IMR-90 (cell line): ENCODE data around the gene FST. TPM values are rescaled to one million over a fixed set of nuclear protein-coding genes. Genes with fewer than 3 reads are reported as not detected.

Experiments
- ATAC-seq: fragments of 200-7000 bp; cut with Tn5 transposase; 2 replicates; pipeline ENCODE4 v1.9.1; 2020; ENCODE audit warnings: low read depth, mild to moderate bottlenecking, moderate library complexity
- BruUV-seq: library from RNA; stranded (reverse); fragments of 400-500 nt; replicated peaks from 2 replicates; lab custom pipeline; 2021; lab: Mats Ljungman, UMichigan
- CTCF ChIA-PET: fragments of 300-600 bp; formaldehyde crosslinking; extraction: SDS; loops from one replicate; lab custom pipeline; 2021; ENCODE audit warnings: antibody characterized with exemption; lab: Yijun Ruan, JAX
- POLR2A ChIA-PET: fragments of 300-600 bp; sonication (Branson Sonifier 250); formaldehyde crosslinking; loops from one replicate; lab custom pipeline; 2022; ENCODE audit warnings: antibody characterized with exemption; ENCODE audit not compliant: unreplicated experiment; lab: Charles Lee
- DNase-seq: peaks from one replicate; pipeline ENCODE4 v3.0.0; 2013
- H2AFZ ChIP-seq: replicated peaks from 2 replicates; pipeline ENCODE3; 2013; ENCODE audit warnings: low read length, mild to moderate bottlenecking; ENCODE audit not compliant: poor library complexity
- H2AK5ac ChIP-seq: 2 replicates; pipeline ENCODE4 v1.6.1; 2013; ENCODE audit warnings: low read depth, low read length, inconsistent platforms
- H2AK9ac ChIP-seq: replicated peaks from 2 replicates; pipeline ENCODE3; 2013; ENCODE audit warnings: mild to moderate bottlenecking, low read depth, low read length, moderate library complexity; ENCODE audit not compliant: poor library complexity
- H2BK120ac ChIP-seq: 2 replicates; pipeline ENCODE4 v1.6.1; 2013; ENCODE audit warnings: low read depth, low read length, inconsistent platforms
- H2BK15ac ChIP-seq: 3 replicates; pipeline ENCODE4 v1.6.1; 2013; ENCODE audit warnings: low read depth, low read length, inconsistent platforms
- H2BK20ac ChIP-seq: 2 replicates; pipeline ENCODE4 v1.6.1; 2013; ENCODE audit warnings: low read depth, mild to moderate bottlenecking, inconsistent platforms, low read length, moderate library complexity
- H2BK5ac ChIP-seq: 2 replicates; pipeline ENCODE4 v1.6.1; 2013; ENCODE audit warnings: mild to moderate bottlenecking, low read depth, low read length, inconsistent platforms; ENCODE audit not compliant: poor library complexity, severe bottlenecking
- H3K14ac ChIP-seq: replicated peaks from 2 replicates; pipeline ENCODE4 v1.6.1; 2013; ENCODE audit warnings: low read depth, low read length, inconsistent platforms
- H3K18ac ChIP-seq: 2 replicates; pipeline ENCODE4 v1.6.1; 2013; ENCODE audit warnings: low read depth, low read length, control low read depth
- H3K23ac ChIP-seq: 2 replicates; pipeline ENCODE4 v1.6.1; 2013; ENCODE audit warnings: low read depth, low read length, inconsistent platforms
- H3K27ac ChIP-seq: 2 replicates; pipeline ENCODE4 v1.5.1; 2013; ENCODE audit warnings: mild to moderate bottlenecking, control low read depth, low read length; ENCODE audit not compliant: insufficient read depth
- H3K27me3 ChIP-seq: 2 replicates; pipeline ENCODE4 v1.6.1; 2013; ENCODE audit warnings: low read length; ENCODE audit not compliant: control insufficient read depth, insufficient read depth
- H3K36me3 ChIP-seq: 2 replicates; pipeline ENCODE4 v1.6.1; 2013; ENCODE audit warnings: low read length, mixed read lengths; ENCODE audit not compliant: control insufficient read depth, insufficient read depth
- H3K4ac ChIP-seq: 2 replicates; pipeline ENCODE4 v1.6.1; 2013; ENCODE audit warnings: low read depth, low read length, inconsistent platforms
- H3K4me1 ChIP-seq: 2 replicates; pipeline ENCODE4 v1.6.1; 2013; ENCODE audit warnings: low read length, mixed read lengths; ENCODE audit not compliant: control insufficient read depth, insufficient read depth
- H3K4me2 ChIP-seq: 2 replicates; pipeline ENCODE4 v1.6.1; 2013; ENCODE audit warnings: low read depth, mild to moderate bottlenecking, control low read depth, low read length, moderate library complexity
- H3K4me3 ChIP-seq: 2 replicates; pipeline ENCODE4 v1.5.1; 2013; ENCODE audit warnings: low read depth, mild to moderate bottlenecking, control low read depth, low read length, moderate library complexity; ENCODE audit not compliant: insufficient read depth
- H3K56ac ChIP-seq: 2 replicates; pipeline ENCODE4 v1.6.1; 2013; ENCODE audit warnings: low read length, inconsistent platforms; ENCODE audit not compliant: insufficient read depth; ENCODE audit errors: extremely low read depth
- H3K79me1 ChIP-seq, 2 experiments: 2 replicates each; pipeline ENCODE4 v1.6.1; 2013; ENCODE audit warnings: low read length in 2 of 2, inconsistent platforms in 1 of 2, low read depth in 1 of 2
- H3K9ac ChIP-seq: 2 replicates; pipeline ENCODE4 v1.6.1; 2013; ENCODE audit warnings: low read depth, low read length, control low read depth
- H3K9me1 ChIP-seq: 2 replicates; pipeline ENCODE4 v1.6.1; 2013; ENCODE audit warnings: low read length, inconsistent platforms; ENCODE audit not compliant: insufficient read depth
- H3K9me3 ChIP-seq: 2 replicates; pipeline ENCODE4 v1.6.1; 2013; ENCODE audit warnings: low read length; ENCODE audit not compliant: control insufficient read depth, insufficient read depth
- H4K20me1 ChIP-seq: 2 replicates; pipeline ENCODE4 v1.6.1; 2013; ENCODE audit warnings: low read length, inconsistent platforms; ENCODE audit not compliant: insufficient read depth
- H4K5ac ChIP-seq: 2 replicates; pipeline ENCODE4 v1.6.1; 2013; ENCODE audit warnings: mild to moderate bottlenecking, low read depth, low read length, control low read depth
- H4K8ac ChIP-seq, 2 experiments: 2 replicates each; pipeline ENCODE4 v1.6.1; 2013; ENCODE audit warnings: low read depth in 2 of 2, low read length in 2 of 2, control low read depth in 1 of 2, inconsistent platforms in 1 of 2
- H4K91ac ChIP-seq: 2 replicates; pipeline ENCODE4 v1.6.1; 2013; ENCODE audit warnings: low read depth, low read length, inconsistent platforms; ENCODE audit not compliant: insufficient read depth
- BHLHE40 ChIP-seq: fragments of 150-350 bp; IDR thresholded peaks from 2 replicates; pipeline ENCODE4 v1.6.1; 2016; ENCODE audit warnings: mild to moderate bottlenecking, low read depth, low read length
- CEBPB ChIP-seq: IDR thresholded peaks from 2 replicates; pipeline ENCODE4 v1.6.1; 2012; ENCODE audit warnings: low read depth, low read length, improper control_type of control experiment
- CHD1 ChIP-seq: IDR thresholded peaks from 2 replicates; pipeline ENCODE4 v1.6.1; 2012; ENCODE audit warnings: low read depth, low read length, improper control_type of control experiment
- FOS ChIP-seq: fragments of 150-350 bp; IDR thresholded peaks from 2 replicates; pipeline ENCODE4 v1.6.1; 2016; ENCODE audit warnings: low read depth, low read length
- MAFK ChIP-seq: IDR thresholded peaks from 2 replicates; pipeline ENCODE4 v1.6.1; 2012; ENCODE audit warnings: low read depth, low read length, improper control_type of control experiment
- MAZ ChIP-seq: IDR thresholded peaks from 2 replicates; pipeline ENCODE4 v1.6.1; 2012; ENCODE audit warnings: low read depth, mild to moderate bottlenecking, low read length, improper control_type of control experiment, moderate library complexity, borderline replicate concordance
- MXI1 ChIP-seq: IDR thresholded peaks from 2 replicates; pipeline ENCODE4 v1.6.1; 2012; ENCODE audit warnings: low read depth, mild to moderate bottlenecking, low read length, moderate library complexity, borderline replicate concordance
- NFE2L2 ChIP-seq: fragments of 150-350 bp; IDR thresholded peaks from 2 replicates; pipeline ENCODE4 v1.6.1; 2016; ENCODE audit warnings: low read depth, mild to moderate bottlenecking, low read length
- POLR2A ChIP-seq: IDR thresholded peaks from 2 replicates; pipeline ENCODE4 v1.6.1; 2012; ENCODE audit warnings: mild to moderate bottlenecking, low read depth, low read length
- RAD21 ChIP-seq: IDR thresholded peaks from 2 replicates; pipeline ENCODE4 v1.6.1; 2012; ENCODE audit warnings: low read length, improper control_type of control experiment
- RCOR1 ChIP-seq: IDR thresholded peaks from 2 replicates; pipeline ENCODE4 v1.6.1; 2012; ENCODE audit warnings: mild to moderate bottlenecking, low read length, improper control_type of control experiment; ENCODE audit not compliant: insufficient replicate concordance
- RFX5 ChIP-seq: IDR thresholded peaks from 2 replicates; pipeline ENCODE4 v1.8.0; 2012; ENCODE audit warnings: low read depth, mild to moderate bottlenecking, low read length, moderate library complexity
- SMC3 ChIP-seq: fragments of 150-350 bp; IDR thresholded peaks from 2 replicates; pipeline ENCODE4 v1.6.1; 2016; ENCODE audit warnings: low read depth, mild to moderate bottlenecking, antibody characterized with exemption, low read length, moderate library complexity
- WGBS, 2 experiments: methylation state at CpG; one replicate each; pipeline versions ENCODE4 v1.1.5 to v1.1.7; 2013; ENCODE audit warnings: missing lambda C conversion rate in 2 of 2; ENCODE audit not compliant: insufficient read length in 1 of 2; ENCODE audit errors: extremely low coverage in 2 of 2; 5-methylcytosine and 5-hydroxymethylcytosine counted together
- dilution Hi-C: fragments of 300-500 bp; cut with HindIII; formaldehyde crosslinking; loops from one replicate; pipeline ENCODE4 v1.14.3; 2018; ENCODE audit warnings: low sequenced_read_pairs; ENCODE audit not compliant: unreplicated experiment
- in situ Hi-C: fragments of 300-500 bp; cut with MboI; formaldehyde crosslinking; loops from 3 replicates; pipeline ENCODE4 v1.14.3; 2019; ENCODE audit warnings: low sequenced_read_pairs, inconsistent platforms, mixed read lengths
- intact Hi-C: fragments of 100-400 bp; cut with micrococcal nuclease; formaldehyde crosslinking; loops from 2 replicates; pipeline ENCODE4 v1.10.0; 2022
- polyA plus RNA-seq, 3 experiments: library from polyadenylated mRNA; depleted of rRNA; stranded (reverse); fragments of >200 nt; gene quantifications; 2 replicates each; pipeline ENCODE4 v1.2.3, GENCODE V29; 2012; ENCODE audit warnings: low replicate concordance in 1 of 3
- total RNA-seq: library from RNA; depleted of rRNA; stranded (reverse); fragments of >200 nt; gene quantifications from 2 replicates; pipeline ENCODE4 v1.2.3, GENCODE V29; 2012
- TF ChIP-seq, protein P1 (sequence below): fragments of 150-350 bp; IDR thresholded peaks from 2 replicates; pipeline ENCODE4 v1.6.1; 2017; ENCODE audit warnings: mild to moderate bottlenecking, antibody characterized with exemption, low read length, low read depth
- TF ChIP-seq, protein P2 (sequence below): conservative IDR thresholded peaks from 2 replicates; pipeline ENCODE4 v1.5.1; 2012; ENCODE audit warnings: mild to moderate bottlenecking, low read depth, low read length, improper control_type of control experiment

Gene FST
- total and polyA plus RNA-seq, 2 of the 4 experiments (the other 2 are of a cell fraction), result 141 to 195 TPM

DNA sequence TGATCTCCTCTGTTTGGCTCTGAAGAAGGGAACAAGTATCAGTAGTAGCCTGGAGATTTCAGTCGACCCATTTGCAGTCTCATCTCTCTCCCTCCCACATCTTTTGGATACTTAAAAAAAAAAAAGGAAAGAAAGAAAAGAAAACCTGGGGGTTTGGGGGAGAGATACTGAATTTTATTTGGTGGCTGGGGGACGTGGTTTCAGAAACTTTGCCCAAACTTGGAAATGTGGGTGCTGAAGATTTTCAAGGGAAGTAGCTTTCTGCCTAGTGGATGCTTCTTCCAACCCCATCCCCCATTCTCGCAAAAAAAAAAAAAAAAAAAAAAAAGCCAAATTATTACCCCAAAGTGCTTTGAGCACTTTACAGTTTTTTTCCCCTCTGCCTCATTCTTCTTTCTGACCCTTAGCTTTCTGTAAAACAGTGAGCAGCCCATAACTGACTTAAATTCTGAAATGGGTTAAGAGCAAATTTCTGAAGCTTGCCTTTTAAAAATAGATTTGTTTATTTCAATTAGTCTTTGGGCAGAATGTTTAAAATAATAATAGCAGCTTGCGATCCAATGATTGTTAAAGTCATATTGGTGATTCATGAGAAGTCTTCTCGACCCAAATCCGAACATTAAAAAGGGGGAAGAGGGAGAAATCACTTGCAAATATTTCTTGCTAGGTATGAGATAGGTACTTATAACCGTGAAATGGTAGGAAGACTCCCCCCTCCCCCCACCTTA is 894 bp downstream of the FST start:
- Histone ChIP-seq H3K4me3 (peak overlapping the region; percentile 100), H4K5ac (peak overlapping the region; percentile 81), H4K91ac (peak overlapping the region; percentile 94), H3K9ac (peak overlapping the region; percentile 100), H3K9me3 (no peaks in the 10 kb centered on the region), H3K27ac (peak overlapping the region; percentile 99), H2BK5ac (peak overlapping the region; percentile 98), H3K14ac (peak overlapping the region; percentile 96), H3K4me1 (peaks cover 15% of the 10 kb centered on the region), H2BK15ac (peak overlapping the region; percentile 82; the same call in 2 of the 3 replicates), H3K56ac (peak overlapping the region; percentile 98), H2BK20ac (peak overlapping the region; percentile 83), H3K4ac (peak overlapping the region; percentile 97), H2AK9ac (peak overlapping the region; percentile 84), H3K9me1 (peaks cover 11% of the 10 kb centered on the region), H4K8ac (peak overlapping the region; percentile 88), H2AFZ (peak overlapping the region; percentile 90), H3K36me3 (peaks cover 22% of the 10 kb centered on the region), H3K4me2 (peak overlapping the region; percentile 85), H2AK5ac (peak overlapping the region; percentile 74; the same call in 1 of the 2 replicates), H4K20me1 (peaks cover 13% of the 10 kb centered on the region; the same call in 1 of the 2 replicates), H3K18ac (peak overlapping the region; percentile 98), H3K23ac (peak overlapping the region; percentile 98), H2BK120ac (peak overlapping the region; percentile 91), H3K27me3 (no peaks in the 10 kb centered on the region), H3K79me1 (peaks cover 14 to 42% of the 10 kb centered on the region in 2 experiments)
- ATAC-seq (no peak), DNase-seq (peak; percentile 23)
- ChIA-PET POLR2A (interaction anchor here (0.6 to 1.4 kb wide), 3 partner anchors 51 to 803 kb away, joined by 3 to 23 read pairs (median 9); no protein-coding TSS in a partner anchor), CTCF (interaction anchor here (0.6 to 0.7 kb wide), 3 partner anchors 389 to 985 kb away, joined by 3 to 6 read pairs (median 3); no protein-coding TSS in a partner anchor)
- in situ Hi-C loops (loop anchor here (5.0 kb wide), 1 partner anchor 746 kb away; no protein-coding TSS in a partner anchor), dilution Hi-C loops (no loop called here), intact Hi-C loops (loop anchor here (5.0 to 10.0 kb wide), 4 partner anchors 396 to 581 kb away; no protein-coding TSS in a partner anchor)
- WGBS, 2 experiments, result no CpG with 5 or more reads among the region's 7 CpGs
- TSS peak; percentile 43 for BruUV-seq
- TF ChIP-seq POLR2A (no peak; the same call in 1 of the 2 replicates), BHLHE40 (no peak), FOS (no peak), MAZ (no peak), NFE2L2 (no peak), MXI1 (no peak), RAD21 (no peak), MAFK (no peak), RCOR1 (no peak), CHD1 (no peak), SMC3 (no peak), CEBPB (no peak), RFX5 (no peak)
- TF ChIP-seq, protein P1, sequence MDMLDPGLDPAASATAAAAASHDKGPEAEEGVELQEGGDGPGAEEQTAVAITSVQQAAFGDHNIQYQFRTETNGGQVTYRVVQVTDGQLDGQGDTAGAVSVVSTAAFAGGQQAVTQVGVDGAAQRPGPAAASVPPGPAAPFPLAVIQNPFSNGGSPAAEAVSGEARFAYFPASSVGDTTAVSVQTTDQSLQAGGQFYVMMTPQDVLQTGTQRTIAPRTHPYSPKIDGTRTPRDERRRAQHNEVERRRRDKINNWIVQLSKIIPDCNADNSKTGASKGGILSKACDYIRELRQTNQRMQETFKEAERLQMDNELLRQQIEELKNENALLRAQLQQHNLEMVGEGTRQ, result no peak
- TF ChIP-seq, protein P2, sequence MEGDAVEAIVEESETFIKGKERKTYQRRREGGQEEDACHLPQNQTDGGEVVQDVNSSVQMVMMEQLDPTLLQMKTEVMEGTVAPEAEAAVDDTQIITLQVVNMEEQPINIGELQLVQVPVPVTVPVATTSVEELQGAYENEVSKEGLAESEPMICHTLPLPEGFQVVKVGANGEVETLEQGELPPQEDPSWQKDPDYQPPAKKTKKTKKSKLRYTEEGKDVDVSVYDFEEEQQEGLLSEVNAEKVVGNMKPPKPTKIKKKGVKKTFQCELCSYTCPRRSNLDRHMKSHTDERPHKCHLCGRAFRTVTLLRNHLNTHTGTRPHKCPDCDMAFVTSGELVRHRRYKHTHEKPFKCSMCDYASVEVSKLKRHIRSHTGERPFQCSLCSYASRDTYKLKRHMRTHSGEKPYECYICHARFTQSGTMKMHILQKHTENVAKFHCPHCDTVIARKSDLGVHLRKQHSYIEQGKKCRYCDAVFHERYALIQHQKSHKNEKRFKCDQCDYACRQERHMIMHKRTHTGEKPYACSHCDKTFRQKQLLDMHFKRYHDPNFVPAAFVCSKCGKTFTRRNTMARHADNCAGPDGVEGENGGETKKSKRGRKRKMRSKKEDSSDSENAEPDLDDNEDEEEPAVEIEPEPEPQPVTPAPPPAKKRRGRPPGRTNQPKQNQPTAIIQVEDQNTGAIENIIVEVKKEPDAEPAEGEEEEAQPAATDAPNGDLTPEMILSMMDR, result no peak
